ENCODE results near the gene ZNF837.

Gene ZNF837

GRCh38 chr19:58368561-58369360, 12.1 kb downstream of the ZNF837 start:
- H3K14ac ChIP-seq (ENCODE audit: low read length) = no peak overlapping the region
- H3K79me1 ChIP-seq (ENCODE audit: low read length) = no peaks in the 10 kb centered on the region
- H3K9ac ChIP-seq (ENCODE audit: low read length) = no peak overlapping the region
- no peak overlapping the region for H4K12ac ChIP-seq (ENCODE audit: low read depth, low read length)
- no peak overlapping the region for H3K23ac ChIP-seq (ENCODE audit: low read length)
- no peak overlapping the region for H3K4ac ChIP-seq (ENCODE audit: low read depth, low read length)
- no peak overlapping the region for H3K4me2 ChIP-seq (ENCODE audit: low read length)
- no peak overlapping the region for H2BK5ac ChIP-seq (ENCODE audit: low read depth, low read length, poor library complexity)
- H4K91ac ChIP-seq (ENCODE audit: low read depth, low read length) = no peak overlapping the region
- no peaks in the 10 kb centered on the region for H3K79me2 ChIP-seq (ENCODE audit: control insufficient read depth, insufficient read depth, low read length, poor library complexity)
- no peak overlapping the region for H3K4me3 ChIP-seq (ENCODE audit: low read depth, low read length)
- no peak overlapping the region for H3K27ac ChIP-seq (ENCODE audit: low read depth, low read length)
- H2AFZ ChIP-seq (ENCODE audit: insufficient read depth, low read length, poor library complexity) = no peak overlapping the region
- no peaks in the 10 kb centered on the region for H3K9me3 ChIP-seq (ENCODE audit: insufficient read depth, low read depth, low read length)
- no peaks in the 10 kb centered on the region for H3K27me3 ChIP-seq (ENCODE audit: insufficient read depth, low read length)
- WGBS (ENCODE audit: extremely low coverage, insufficient coverage, insufficient read length) = no CpG with 5 or more reads among the region's 68 CpGs
- no peak overlapping the region for H2BK120ac ChIP-seq (ENCODE audit: insufficient read depth, low read length, poor library complexity)
- no peak overlapping the region for H3K18ac ChIP-seq (ENCODE audit: low read length)
- no peak overlapping the region for H4K8ac ChIP-seq (ENCODE audit: low read depth, low read length)
- no peak overlapping the region for H2BK12ac ChIP-seq (ENCODE audit: low read length)
- no peak for DNase-seq
- peaks cover 3 to 9% of the 10 kb centered on the region in 2 experiments for H3K4me1 ChIP-seq (ENCODE audit: control insufficient read depth in 1 of 2, insufficient read depth in 2 of 2, low read length in 2 of 2)
- peaks cover 7 to 8% of the 10 kb centered on the region in 2 experiments for H3K36me3 ChIP-seq (ENCODE audit: control insufficient read depth in 1 of 2, insufficient read depth in 2 of 2, low read length in 2 of 2)
- no peak overlapping the region for H2AK5ac ChIP-seq (ENCODE audit: low read length)

GRCh38 chr19:58367698-58368454, 13.0 kb downstream of the ZNF837 start:
- no peak overlapping the region for H2BK120ac ChIP-seq (ENCODE audit: insufficient read depth, low read length, poor library complexity)
- no peak overlapping the region for H3K14ac ChIP-seq (ENCODE audit: low read length)
- H2AK5ac ChIP-seq (ENCODE audit: low read length) = no peak overlapping the region
- peaks cover 1% of the 10 kb centered on the region for H3K79me1 ChIP-seq (ENCODE audit: low read length)
- no peak overlapping the region for H3K9ac ChIP-seq (ENCODE audit: low read length)
- no peak overlapping the region for H2BK12ac ChIP-seq (ENCODE audit: low read length)
- no peak overlapping the region for H4K12ac ChIP-seq (ENCODE audit: low read depth, low read length)
- H3K4me3 ChIP-seq (ENCODE audit: low read depth, low read length) = no peak overlapping the region
- no peak overlapping the region for H3K18ac ChIP-seq (ENCODE audit: low read length)
- H3K4me1 ChIP-seq (ENCODE audit: control insufficient read depth in 1 of 2, insufficient read depth in 2 of 2, low read length in 2 of 2) = peaks cover 3 to 6% of the 10 kb centered on the region in 2 experiments
- H3K4me2 ChIP-seq (ENCODE audit: low read length) = no peak overlapping the region
- H3K27ac ChIP-seq (ENCODE audit: low read depth, low read length) = no peak overlapping the region
- H3K27me3 ChIP-seq (ENCODE audit: insufficient read depth, low read length) = no peaks in the 10 kb centered on the region
- no CpG with 5 or more reads among the region's 106 CpGs for WGBS (ENCODE audit: extremely low coverage, insufficient coverage, insufficient read length)
- no peaks in the 10 kb centered on the region for H3K79me2 ChIP-seq (ENCODE audit: control insufficient read depth, insufficient read depth, low read length, poor library complexity)
- H3K36me3 ChIP-seq (ENCODE audit: control insufficient read depth in 1 of 2, insufficient read depth in 2 of 2, low read length in 2 of 2) = peaks cover 7 to 8% of the 10 kb centered on the region in 2 experiments
- no peaks in the 10 kb centered on the region for H3K9me3 ChIP-seq (ENCODE audit: insufficient read depth, low read depth, low read length)
- no peak overlapping the region for H4K91ac ChIP-seq (ENCODE audit: low read depth, low read length)
- H2AFZ ChIP-seq (ENCODE audit: insufficient read depth, low read length, poor library complexity) = no peak overlapping the region
- DNase-seq = no peak
- no peak overlapping the region for H3K23ac ChIP-seq (ENCODE audit: low read length)
- H3K4ac ChIP-seq (ENCODE audit: low read depth, low read length) = no peak overlapping the region
- H2BK5ac ChIP-seq (ENCODE audit: low read depth, low read length, poor library complexity) = no peak overlapping the region
- no peak overlapping the region for H4K8ac ChIP-seq (ENCODE audit: low read depth, low read length)

- H3K27me3 ChIP-seq (ENCODE audit: insufficient read depth, low read length) = no peaks in the 10 kb centered on the region
- no peak overlapping the region for H2BK5ac ChIP-seq (ENCODE audit: low read depth, low read length, poor library complexity)
- WGBS (ENCODE audit: extremely low coverage, insufficient coverage, insufficient read length) = no CpG with 5 or more reads among the region's 32 CpGs
- H2AFZ ChIP-seq (ENCODE audit: insufficient read depth, low read length, poor library complexity) = no peak overlapping the region
- no peak overlapping the region for H3K14ac ChIP-seq (ENCODE audit: low read length)
- no peak overlapping the region for H4K91ac ChIP-seq (ENCODE audit: low read depth, low read length)
- no peaks in the 10 kb centered on the region for H3K9me3 ChIP-seq (ENCODE audit: insufficient read depth, low read depth, low read length)
- no peak overlapping the region for H4K8ac ChIP-seq (ENCODE audit: low read depth, low read length)
- peaks cover 4% of the 10 kb centered on the region for H3K79me2 ChIP-seq (ENCODE audit: control insufficient read depth, insufficient read depth, low read length, poor library complexity)
- no peak overlapping the region for H3K27ac ChIP-seq (ENCODE audit: low read depth, low read length)
- H3K18ac ChIP-seq (ENCODE audit: low read length) = no peak overlapping the region
- H4K12ac ChIP-seq (ENCODE audit: low read depth, low read length) = no peak overlapping the region
- H3K23ac ChIP-seq (ENCODE audit: low read length) = no peak overlapping the region
- H3K79me1 ChIP-seq (ENCODE audit: low read length) = peaks cover 10% of the 10 kb centered on the region
- H3K36me3 ChIP-seq (ENCODE audit: control insufficient read depth in 1 of 2, insufficient read depth in 2 of 2, low read length in 2 of 2) = peaks cover 7 to 8% of the 10 kb centered on the region in 2 experiments
- H3K4me1 ChIP-seq (ENCODE audit: control insufficient read depth in 1 of 2, insufficient read depth in 2 of 2, low read length in 2 of 2) = peaks cover under 1 to 2% of the 10 kb centered on the region in 2 experiments
- H3K4ac ChIP-seq (ENCODE audit: low read depth, low read length) = no peak overlapping the region
- no peak overlapping the region for H2BK12ac ChIP-seq (ENCODE audit: low read length)
- H3K4me2 ChIP-seq (ENCODE audit: low read length) = no peak overlapping the region
- no peak overlapping the region for H2AK5ac ChIP-seq (ENCODE audit: low read length)
- H3K9ac ChIP-seq (ENCODE audit: low read length) = no peak overlapping the region
- no peak overlapping the region for H2BK120ac ChIP-seq (ENCODE audit: insufficient read depth, low read length, poor library complexity)
- no peak overlapping the region for H3K4me3 ChIP-seq (ENCODE audit: low read depth, low read length)
- no peak for DNase-seq
Observed at GRCh38 chr19:58366585-58367430, 14.0 kb downstream of the ZNF837 start.

DNA sequence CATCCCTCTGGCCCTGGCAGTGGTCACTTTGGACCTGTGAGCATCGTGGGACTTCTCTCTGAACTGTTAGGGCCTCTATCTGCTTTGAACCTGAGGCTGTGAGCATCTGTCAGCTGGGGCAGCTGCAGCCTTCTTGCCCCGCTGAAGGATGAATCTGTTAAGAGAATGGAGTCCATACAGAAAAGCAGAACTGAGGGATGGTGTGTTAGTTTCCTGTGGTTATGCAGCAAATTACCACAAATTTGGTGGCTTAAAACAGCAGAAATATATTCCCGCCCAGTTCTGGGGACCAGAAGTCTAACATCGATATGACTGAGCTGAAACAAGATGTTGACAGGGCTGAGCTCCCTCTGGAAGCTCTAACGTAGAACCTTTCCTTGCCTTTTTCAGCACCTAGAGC, 16.7 kb downstream of the ZNF837 start:
- Histone ChIP-seq H3K79me2 (ENCODE audit: control insufficient read depth, insufficient read depth, low read length, poor library complexity) (peaks cover 4% of the 10 kb centered on the region), H4K91ac (ENCODE audit: low read depth, low read length) (no peak overlapping the region), H3K4me2 (ENCODE audit: low read length) (no peak overlapping the region), H3K36me3 (ENCODE audit: control insufficient read depth in 1 of 2, insufficient read depth in 2 of 2, low read length in 2 of 2) (peaks cover 7 to 8% of the 10 kb centered on the region in 2 experiments), H3K4me3 (ENCODE audit: low read depth, low read length) (no peak overlapping the region), H3K23ac (ENCODE audit: low read length) (no peak overlapping the region), H2AFZ (ENCODE audit: insufficient read depth, low read length, poor library complexity) (no peak overlapping the region), H3K4me1 (ENCODE audit: control insufficient read depth in 1 of 2, insufficient read depth in 2 of 2, low read length in 2 of 2) (peaks cover 3 to 4% of the 10 kb centered on the region in 2 experiments), H2AK5ac (ENCODE audit: low read length) (no peak overlapping the region), H3K27ac (ENCODE audit: low read depth, low read length) (no peak overlapping the region), H3K27me3 (ENCODE audit: insufficient read depth, low read length) (no peaks in the 10 kb centered on the region), H3K18ac (ENCODE audit: low read length) (no peak overlapping the region), H2BK12ac (ENCODE audit: low read length) (no peak overlapping the region), H4K8ac (ENCODE audit: low read depth, low read length) (no peak overlapping the region), H3K9me3 (ENCODE audit: insufficient read depth, low read depth, low read length) (no peaks in the 10 kb centered on the region), H3K79me1 (ENCODE audit: low read length) (peaks cover 12% of the 10 kb centered on the region), H3K9ac (ENCODE audit: low read length) (no peak overlapping the region), H2BK5ac (ENCODE audit: low read depth, low read length, poor library complexity) (no peak overlapping the region), H2BK120ac (ENCODE audit: insufficient read depth, low read length, poor library complexity) (no peak overlapping the region), H3K4ac (ENCODE audit: low read depth, low read length) (no peak overlapping the region), H4K12ac (ENCODE audit: low read depth, low read length) (no peak overlapping the region), H3K14ac (ENCODE audit: low read length) (no peak overlapping the region)
- DNase-seq = no peak
- no CpG with 5 or more reads among the region's 5 CpGs for WGBS (ENCODE audit: extremely low coverage, insufficient coverage, insufficient read length)
